ENCODE measurements around the gene LSM14B. TPM values are rescaled to one million over a fixed set of nuclear protein-coding genes. Genes with fewer than 3 reads are reported as not detected.

The LSM14B gene
- total RNA-seq, 4 donors from 2014 or later: 32.4 to 45.7 (median 37.0) TPM

DNA sequence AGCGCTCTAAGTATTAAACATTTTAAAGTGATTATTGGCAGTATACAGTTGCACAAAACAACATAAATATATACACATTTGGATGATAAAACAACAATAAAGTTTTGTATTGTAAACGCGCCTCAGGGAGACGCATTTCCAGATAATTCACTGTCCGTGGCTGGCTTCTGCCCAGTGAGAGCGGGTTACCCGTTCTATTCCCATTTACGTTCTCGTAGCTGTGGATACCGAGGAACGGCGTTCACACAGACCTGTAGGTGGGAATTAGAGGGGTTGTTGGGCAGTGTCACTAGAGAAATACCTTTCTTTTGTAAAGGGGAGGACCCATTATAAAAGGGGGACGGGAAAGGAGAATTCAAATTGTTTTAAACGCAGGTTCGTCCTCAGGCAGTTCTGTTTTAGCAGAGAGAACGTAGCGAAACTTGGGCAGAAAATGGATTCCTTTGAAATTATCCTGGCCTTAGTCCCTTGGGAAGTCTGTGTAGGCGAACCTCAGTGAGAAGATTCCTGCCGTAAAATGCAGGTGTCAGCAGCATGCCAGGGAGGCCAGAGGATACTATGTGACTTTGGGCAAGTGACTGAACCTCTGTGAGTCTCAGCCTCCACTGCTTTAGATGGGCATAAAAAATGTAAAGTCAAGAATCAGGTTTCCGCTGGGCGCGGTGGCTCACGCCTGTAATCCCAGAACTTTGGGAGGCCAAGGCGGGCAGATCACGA lies 61.3 kb downstream of the LSM14B start:
- Histone ChIP-seq H3K36me3 (peaks cover 13% of the 10 kb centered on the region), H3K4me3 (peak overlapping the region; percentile 87), H3K4me1 (peaks cover 35% of the 10 kb centered on the region), H3K27me3 (no peaks in the 10 kb centered on the region), H3K9me3 (no peaks in the 10 kb centered on the region), H3K27ac (peak overlapping the region; percentile 92)
- no peak for DNase-seq (ENCODE audit: low spot score in 2 of 2)
- WGBS: 25% methylated on average over 25 of the region's 25 CpGs
- TF ChIP-seq EP300 (IDR thresholded peaks at IDR 0.05): no peak
- TF ChIP-seq POLR2A (IDR thresholded peaks at IDR 0.05): no peak
- TF ChIP-seq, protein P1, sequence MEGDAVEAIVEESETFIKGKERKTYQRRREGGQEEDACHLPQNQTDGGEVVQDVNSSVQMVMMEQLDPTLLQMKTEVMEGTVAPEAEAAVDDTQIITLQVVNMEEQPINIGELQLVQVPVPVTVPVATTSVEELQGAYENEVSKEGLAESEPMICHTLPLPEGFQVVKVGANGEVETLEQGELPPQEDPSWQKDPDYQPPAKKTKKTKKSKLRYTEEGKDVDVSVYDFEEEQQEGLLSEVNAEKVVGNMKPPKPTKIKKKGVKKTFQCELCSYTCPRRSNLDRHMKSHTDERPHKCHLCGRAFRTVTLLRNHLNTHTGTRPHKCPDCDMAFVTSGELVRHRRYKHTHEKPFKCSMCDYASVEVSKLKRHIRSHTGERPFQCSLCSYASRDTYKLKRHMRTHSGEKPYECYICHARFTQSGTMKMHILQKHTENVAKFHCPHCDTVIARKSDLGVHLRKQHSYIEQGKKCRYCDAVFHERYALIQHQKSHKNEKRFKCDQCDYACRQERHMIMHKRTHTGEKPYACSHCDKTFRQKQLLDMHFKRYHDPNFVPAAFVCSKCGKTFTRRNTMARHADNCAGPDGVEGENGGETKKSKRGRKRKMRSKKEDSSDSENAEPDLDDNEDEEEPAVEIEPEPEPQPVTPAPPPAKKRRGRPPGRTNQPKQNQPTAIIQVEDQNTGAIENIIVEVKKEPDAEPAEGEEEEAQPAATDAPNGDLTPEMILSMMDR (IDR thresholded peaks at IDR 0.05): no peak
- TF ChIP-seq POLR2AphosphoS5 (IDR thresholded peaks at IDR 0.05): no peak

Other genes with a start within 250 kb of the LSM14B start
- gene TAF4, start 56.6 kb upstream of the LSM14B start, total RNA-seq: 10 to 100 TPM; 18.0 to 31.8 (median 25.8) TPM
- gene PSMA7, start 20.9 kb downstream of the LSM14B start, total RNA-seq: 100 to 1,000 TPM; 163 to 226 (median 208) TPM
- 10 to 100 TPM; 23.3 to 81.1 (median 26.9) TPM for gene SS18L1, start 21.3 kb downstream of the LSM14B start, total RNA-seq
- gene MTG2, start 60.6 kb downstream of the LSM14B start, total RNA-seq: 10 to 100 TPM; 19.1 to 43.0 (median 30.3) TPM
- not detected for gene HRH3, start 97.8 kb downstream of the LSM14B start, total RNA-seq
- gene OSBPL2, start 116.0 kb downstream of the LSM14B start, total RNA-seq: 100 to 1,000 TPM in 1 of 4 donors, 10 to 100 TPM in 3; 78.1 to 132 (median 84.0) TPM
- gene ADRM1, start 180.5 kb downstream of the LSM14B start, total RNA-seq: 100 to 1,000 TPM in 3 of 4 donors, 10 to 100 TPM in 1; 84.7 to 155 (median 146) TPM
- gene LAMA5, start 244.8 kb downstream of the LSM14B start, total RNA-seq: 100 to 1,000 TPM; 200 to 623 (median 316) TPM

Data from suprapubic skin (tissue), 4 donors.